ENCODE measurements around the gene DNMT1. TPM values are rescaled to one million over a fixed set of nuclear protein-coding genes. Genes with fewer than 3 reads are reported as not detected.
"Not testable (repeated sequence)": the region's sequence is repeated elsewhere in the genome, so short reads cannot be mapped to it uniquely, and the experiment has no call there.

Gene DNMT1
- total and polyA plus RNA-seq, 3 donors from 2014 or later: 96.5 to 145 (median 103) TPM

DNA sequence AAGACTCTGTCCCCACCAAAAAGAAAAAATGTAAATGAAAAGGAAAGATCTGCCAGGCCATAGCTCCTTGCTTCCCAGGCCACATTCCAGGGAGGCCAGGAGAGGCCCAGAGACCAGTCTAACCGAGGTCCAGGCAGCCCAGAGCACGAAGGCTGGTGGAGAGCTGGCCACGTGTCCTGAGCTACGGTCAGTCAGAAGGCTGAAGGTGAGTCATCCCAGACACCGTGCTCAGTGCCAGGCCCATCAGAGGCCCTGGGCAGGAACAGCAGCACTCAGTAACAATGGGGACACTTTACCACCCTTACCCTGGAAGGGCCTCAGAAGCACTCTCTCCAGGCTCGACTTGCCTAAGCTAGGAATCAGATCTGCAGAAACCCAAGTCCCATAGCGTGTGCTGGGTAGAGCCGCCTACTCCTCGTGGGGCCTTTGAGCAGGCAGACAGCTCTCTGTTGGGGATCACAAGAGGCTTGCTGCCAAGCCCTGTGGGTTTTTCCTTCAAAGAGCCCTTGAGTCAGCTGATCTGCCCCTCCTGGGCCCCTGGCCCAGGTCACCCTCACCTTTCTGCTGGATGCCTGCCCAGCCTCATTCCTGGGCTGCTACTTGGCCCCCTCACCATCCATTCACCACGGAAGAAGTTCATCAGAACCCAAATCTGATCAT, 11.6 kb upstream of the DNMT1 start:
- Histone ChIP-seq H3K4me3 (no peak overlapping the region), H3K27ac (no peak overlapping the region), H3K9me3 (no peaks in the 10 kb centered on the region), H3K36me3 (ENCODE audit: low read depth, missing control alignments) (no peaks in the 10 kb centered on the region), H3K27me3 (no peaks in the 10 kb centered on the region), H3K4me1 (no peaks in the 10 kb centered on the region)
- no peak for TF ChIP-seq POLR2A (IDR thresholded peaks at IDR 0.05)
- no peak for TF ChIP-seq CTCF (IDR thresholded peaks at IDR 0.05)
- intact Hi-C loops (cut with DNase I; ENCODE audit: low total_unique reads): no loop called here
- DNase-seq: no peak
- 91% methylated on average over 9 to 10 of the region's 10 CpGs for WGBS, 2 donors

DNA sequence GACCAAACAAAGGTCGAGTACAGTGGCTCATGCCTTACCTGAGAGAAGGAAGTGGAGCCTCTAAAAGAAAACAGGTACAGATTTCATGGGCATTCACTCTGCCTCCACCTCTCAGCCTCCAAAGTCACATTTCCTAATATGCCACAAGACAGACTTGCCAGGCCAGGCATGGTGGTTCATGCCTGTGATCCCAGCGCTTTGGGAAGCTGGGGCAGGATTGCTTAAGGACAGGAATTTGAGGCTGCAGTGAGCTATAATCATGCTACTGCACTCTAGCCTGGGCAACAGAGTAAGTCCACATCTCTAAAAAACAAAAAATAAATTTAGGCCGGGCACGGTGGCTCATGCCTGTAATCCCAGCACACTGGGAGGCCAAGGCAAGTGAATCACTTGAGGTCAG, 10.9 kb upstream of the DNMT1 start:
- Histone ChIP-seq H3K36me3 (ENCODE audit: low read depth, missing control alignments) (no peaks in the 10 kb centered on the region), H3K4me1 (no peaks in the 10 kb centered on the region), H3K9me3 (no peaks in the 10 kb centered on the region), H3K27me3 (no peaks in the 10 kb centered on the region), H3K4me3 (no peak overlapping the region), H3K27ac (no peak overlapping the region)
- TF ChIP-seq CTCF (IDR thresholded peaks at IDR 0.05) (no peak), POLR2A (IDR thresholded peaks at IDR 0.05) (no peak)
- intact Hi-C loops (cut with DNase I; ENCODE audit: low total_unique reads): no loop called here
- WGBS, 2 donors: 98 to 100% methylated on average over 4 of the region's 4 CpGs
- DNase-seq: no peak

DNA sequence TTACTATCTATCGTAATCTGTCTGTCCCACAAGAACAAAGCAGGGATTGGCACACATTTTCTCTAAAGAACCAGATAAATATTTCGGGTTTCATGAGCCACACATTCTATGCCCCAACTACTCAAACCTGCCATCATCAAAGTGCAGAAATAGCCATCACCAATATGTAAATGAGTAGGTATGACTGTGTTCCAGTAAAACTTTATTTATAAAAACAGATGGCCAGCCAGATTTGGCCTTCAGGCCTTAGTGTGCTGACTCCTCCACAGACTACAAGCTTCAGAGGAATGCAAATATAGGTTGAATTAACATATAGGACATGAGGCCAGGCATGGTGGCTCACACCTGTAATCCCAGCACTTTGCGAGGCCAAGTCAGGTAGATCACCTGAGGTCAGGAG, 8.9 kb upstream of the DNMT1 start:
- 95 to 97% methylated on average over 3 of the region's 3 CpGs for WGBS, 2 donors
- no peak for DNase-seq
- Histone ChIP-seq H3K4me1 (no peaks in the 10 kb centered on the region), H3K9me3 (no peaks in the 10 kb centered on the region), H3K27me3 (no peaks in the 10 kb centered on the region), H3K27ac (no peak overlapping the region), H3K4me3 (no peak overlapping the region), H3K36me3 (ENCODE audit: low read depth, missing control alignments) (no peaks in the 10 kb centered on the region)
- intact Hi-C loops (cut with DNase I; ENCODE audit: low total_unique reads): no loop called here
- TF ChIP-seq CTCF (IDR thresholded peaks at IDR 0.05) (no peak), POLR2A (IDR thresholded peaks at IDR 0.05) (no peak)

DNA sequence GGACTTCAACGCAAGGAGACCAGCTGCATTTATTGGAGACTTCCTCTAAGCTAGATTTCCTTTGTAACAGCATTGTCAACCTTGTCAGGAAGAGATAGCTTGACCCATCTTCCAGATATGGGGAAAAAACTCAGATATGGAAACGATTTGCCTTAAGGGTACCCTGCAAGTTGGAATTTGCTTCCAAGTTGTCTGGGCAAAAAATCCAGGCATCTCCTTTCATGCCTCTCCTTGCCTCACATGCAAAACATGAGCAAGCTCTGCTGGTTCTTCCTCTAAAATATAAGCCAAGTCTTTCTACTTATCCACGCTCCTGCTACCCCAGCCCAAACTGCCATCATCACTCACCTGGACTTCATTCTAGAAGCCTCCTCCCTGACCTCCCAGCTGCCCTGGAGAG, 6.4 kb upstream of the DNMT1 start:
- DNase-seq: no peak
- TF ChIP-seq POLR2A (IDR thresholded peaks at IDR 0.05): no peak
- no peak for TF ChIP-seq CTCF (IDR thresholded peaks at IDR 0.05)
- H3K27ac ChIP-seq: no peak overlapping the region
- H3K4me3 ChIP-seq: no peak overlapping the region
- no peaks in the 10 kb centered on the region for H3K4me1 ChIP-seq
- 79 to 84% methylated on average over 3 of the region's 3 CpGs for WGBS, 2 donors
- intact Hi-C loops (cut with DNase I; ENCODE audit: low total_unique reads): no loop called here
- H3K27me3 ChIP-seq: no peaks in the 10 kb centered on the region
- no peaks in the 10 kb centered on the region for H3K36me3 ChIP-seq (ENCODE audit: low read depth, missing control alignments)
- H3K9me3 ChIP-seq: no peaks in the 10 kb centered on the region

DNA sequence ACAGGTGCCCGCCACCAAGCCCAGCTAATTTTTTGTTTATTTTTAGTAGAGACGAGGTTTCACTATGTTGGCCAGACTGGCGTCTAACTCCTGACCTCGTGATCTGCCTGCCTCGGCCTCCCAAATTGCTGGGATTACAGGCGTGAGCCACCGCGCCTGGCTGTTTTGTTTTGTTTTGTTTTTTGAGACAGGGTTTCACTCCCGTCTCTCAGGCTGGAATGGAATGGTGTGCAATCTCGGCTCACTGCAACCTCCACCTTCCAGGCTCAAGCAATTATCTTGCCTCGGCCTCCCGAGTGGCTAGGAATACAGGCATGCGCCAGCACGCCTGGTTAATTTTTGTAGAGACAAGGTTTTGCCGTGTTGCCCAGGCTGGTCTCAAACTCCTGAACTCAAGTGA, 5.3 kb upstream of the DNMT1 start:
- H3K4me1 ChIP-seq; H3K36me3 ChIP-seq (ENCODE audit: low read depth, missing control alignments); intact Hi-C loops (cut with DNase I; ENCODE audit: low total_unique reads); H3K27me3 ChIP-seq; H3K27ac ChIP-seq; DNase-seq; H3K9me3 ChIP-seq; H3K4me3 ChIP-seq: not testable (repeated sequence)
- WGBS, 2 donors: 90 to 93% methylated on average over 11 to 15 of the region's 15 CpGs

DNA sequence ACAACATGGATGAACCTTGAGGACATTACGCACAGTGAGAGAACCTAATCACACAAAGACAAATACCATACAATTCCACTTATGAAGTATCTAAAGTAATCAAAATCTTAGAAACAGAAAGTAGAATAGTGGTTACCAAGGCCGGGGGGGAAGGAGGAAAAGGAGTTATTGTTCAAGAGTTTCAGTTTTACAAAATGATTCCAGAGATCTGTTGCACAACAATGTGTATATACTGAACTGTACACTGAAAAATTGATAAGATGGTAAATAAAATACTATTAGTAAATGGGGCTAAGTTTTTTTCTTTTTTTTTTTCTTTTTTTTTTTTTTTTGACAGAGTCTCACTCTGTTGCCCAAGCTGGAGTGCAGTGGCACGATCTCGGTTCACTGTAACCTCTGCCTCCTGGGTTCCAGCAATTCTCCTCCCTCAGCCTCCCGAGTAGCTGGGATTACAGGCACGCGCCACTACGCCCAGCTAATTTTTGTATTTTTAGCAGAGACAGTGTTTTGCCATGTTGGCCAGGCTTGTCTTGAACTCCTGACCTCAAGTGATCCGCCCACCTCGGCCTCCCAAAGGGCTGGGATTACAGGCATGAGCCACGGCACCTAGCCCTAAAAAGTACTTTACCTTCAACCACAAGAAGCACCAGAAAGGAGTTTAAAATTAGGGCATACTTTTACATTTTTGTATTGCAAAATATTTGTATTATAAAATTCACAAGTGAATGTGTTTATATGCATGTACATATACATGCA, 4.3 kb upstream of the DNMT1 start:
- H3K27me3 ChIP-seq; H3K9me3 ChIP-seq; H3K4me3 ChIP-seq; H3K27ac ChIP-seq; intact Hi-C loops (cut with DNase I; ENCODE audit: low total_unique reads); H3K36me3 ChIP-seq (ENCODE audit: low read depth, missing control alignments); DNase-seq; H3K4me1 ChIP-seq: not testable (repeated sequence)
- 52 to 58% methylated on average over 11 of the region's 11 CpGs for WGBS, 2 donors

Measured in testis (tissue), 3 donors.